PC-9 (cell line): ENCODE measurements around the gene GET3. TPM values are rescaled to one million over a fixed set of nuclear protein-coding genes. Genes with fewer than 3 reads are reported as not detected.
"Not testable (repeated sequence)": the region's sequence is repeated elsewhere in the genome, so short reads cannot be mapped to it uniquely, and the experiment has no call there.

Experiments used
- BruUV-seq: library from RNA; stranded (reverse); fragments of 400-500 nt; replicated peaks from 2 replicates; lab custom pipeline; 2021; lab: Mats Ljungman, UMichigan
- CTCF ChIA-PET: fragments of 300-600 bp; sonication (Branson Sonifier 250); formaldehyde crosslinking; loops from one replicate; lab custom pipeline; 2022; ENCODE audit warnings: antibody characterized with exemption; lab: Charles Lee
- POLR2A ChIA-PET: fragments of 300-600 bp; sonication (Branson Sonifier 250); formaldehyde crosslinking; loops from one replicate; lab custom pipeline; 2022; ENCODE audit warnings: antibody characterized with exemption; ENCODE audit not compliant: unreplicated experiment; lab: Charles Lee
- DNase-seq, 2 experiments: peaks; one replicate each; pipeline versions ENCODE4 v3.0.0 to v3.0.0-alpha.2; 2015 to 2022; ENCODE audit warnings: mixed read lengths in 1 of 2
- H2AFZ ChIP-seq: fragments of 200-600 bp; sonication (generic); 2 replicates; pipeline ENCODE4 v1.8.1; 2017; ENCODE audit warnings: antibody characterized with exemption
- H3F3A ChIP-seq: fragments of 200-600 bp; sonication (generic); 2 replicates; pipeline ENCODE4 v1.8.1; 2017; ENCODE audit warnings: antibody characterized with exemption, mild to moderate bottlenecking, low read depth; ENCODE audit not compliant: insufficient read depth
- H3K27ac ChIP-seq: fragments of 200-600 bp; sonication (generic); 2 replicates; pipeline ENCODE4 v1.6.1; 2016; ENCODE audit warnings: mixed run types
- H3K27me3 ChIP-seq: fragments of 200-600 bp; sonication (generic); 2 replicates; pipeline ENCODE4 v1.6.1; 2016; ENCODE audit warnings: low read depth, mixed run types; ENCODE audit not compliant: insufficient read depth
- H3K36me3 ChIP-seq: fragments of 200-600 bp; sonication (generic); 2 replicates; pipeline ENCODE4 v1.6.1; 2016; ENCODE audit warnings: low read depth, mixed run types
- H3K4me1 ChIP-seq: fragments of 200-600 bp; sonication (generic); replicated peaks from 2 replicates; pipeline ENCODE4 v1.6.1; 2016; ENCODE audit warnings: mixed run types; ENCODE audit not compliant: insufficient read depth
- H3K4me2 ChIP-seq: fragments of 200-600 bp; sonication (generic); 2 replicates; pipeline ENCODE4 v1.6.1; 2017; ENCODE audit warnings: mixed run types
- H3K4me3 ChIP-seq: fragments of 200-600 bp; sonication (generic); 2 replicates; pipeline ENCODE4 v1.6.1; 2016; ENCODE audit warnings: mixed run types
- H3K79me2 ChIP-seq: fragments of 200-600 bp; sonication (generic); 2 replicates; pipeline ENCODE4 v1.6.1; 2017; ENCODE audit warnings: low read depth, mixed run types
- H3K9me2 ChIP-seq: fragments of 200-600 bp; sonication (generic); 2 replicates; pipeline ENCODE4 v1.8.1; 2017; ENCODE audit warnings: mild to moderate bottlenecking; ENCODE audit not compliant: insufficient read depth
- H3K9me3 ChIP-seq: fragments of 200-600 bp; sonication (generic); 2 replicates; pipeline ENCODE4 v1.8.1; 2016; ENCODE audit warnings: low read depth; ENCODE audit not compliant: insufficient read depth
- H4K20me1 ChIP-seq: fragments of 200-600 bp; sonication (generic); 2 replicates; pipeline ENCODE4 v1.8.1; 2017; ENCODE audit not compliant: insufficient read depth
- CTCF ChIP-seq: fragments of 200-600 bp; sonication (generic); conservative IDR thresholded peaks from 2 replicates; pipeline ENCODE4 v1.6.1; 2017; ENCODE audit warnings: mixed run types, antibody characterized with exemption, mild to moderate bottlenecking, moderate library complexity
- EZH2 ChIP-seq: fragments of 200-600 bp; sonication (generic); IDR thresholded peaks from 2 replicates; pipeline ENCODE4 v1.8.0; 2017; ENCODE audit warnings: antibody characterized with exemption, low read depth
- intact Hi-C: fragments of 100-400 bp; cut with micrococcal nuclease; formaldehyde crosslinking; loops from one replicate; pipeline ENCODE4 v1.10.0; 2022; ENCODE audit not compliant: unreplicated experiment
- total RNA-seq: library from RNA; stranded (reverse); gene quantifications from 2 replicates; pipeline ENCODE4 v1.2.3, GENCODE V29; 2021

The GET3 gene
- total RNA-seq, 1 experiment from 2014 or later: 81.9 TPM

GRCh38 chr19:12695514-12695913, 41.8 kb upstream of the GET3 start:
- peaks cover 36% of the 10 kb centered on the region; the same call in 1 of the 2 replicates for H3F3A ChIP-seq
- peaks cover 8% of the 10 kb centered on the region; the same call in 1 of the 2 replicates for H3K4me1 ChIP-seq
- DNase-seq: no peak
- H3K4me2 ChIP-seq: peak overlapping the region; percentile 95
- H4K20me1 ChIP-seq: no peaks in the 10 kb centered on the region
- H3K9me2 ChIP-seq: no peaks in the 10 kb centered on the region
- H3K27ac ChIP-seq: no peak overlapping the region
- intact Hi-C loops: no loop called here
- peaks cover 26% of the 10 kb centered on the region for H3K79me2 ChIP-seq
- TSS peak; percentile 10 for BruUV-seq
- H3K9me3 ChIP-seq: no peaks in the 10 kb centered on the region
- H3K36me3 ChIP-seq: no peaks in the 10 kb centered on the region; the same call in 1 of the 2 replicates
- H2AFZ ChIP-seq: peak overlapping the region; percentile 73
- no peak for TF ChIP-seq CTCF
- TF ChIP-seq EZH2: no peak
- CTCF ChIA-PET: no interaction called here
- POLR2A ChIA-PET: no interaction called here
- H3K4me3 ChIP-seq: peak overlapping the region; percentile 72
- no peaks in the 10 kb centered on the region for H3K27me3 ChIP-seq

- H3K4me1 ChIP-seq: peaks cover 8% of the 10 kb centered on the region; the same call in 1 of the 2 replicates
- POLR2A ChIA-PET: no interaction called here
- peak overlapping the region; percentile 72 for H3K4me3 ChIP-seq
- TF ChIP-seq CTCF (no peak), EZH2 (no peak)
- H3K27me3 ChIP-seq: no peaks in the 10 kb centered on the region
- no peaks in the 10 kb centered on the region for H4K20me1 ChIP-seq
- no peak for DNase-seq
- H3K4me2 ChIP-seq: peak overlapping the region; percentile 95
- CTCF ChIA-PET: no interaction called here
- peaks cover 4% of the 10 kb centered on the region; the same call in 1 of the 2 replicates for H3K36me3 ChIP-seq
- H3K9me3 ChIP-seq: no peaks in the 10 kb centered on the region
- intact Hi-C loops: no loop called here
- BruUV-seq: no TSS peak
- peak overlapping the region; percentile 48; the same call in 1 of the 2 replicates for H3K27ac ChIP-seq
- H3K9me2 ChIP-seq: no peaks in the 10 kb centered on the region
- H2AFZ ChIP-seq: peak overlapping the region; percentile 73
- H3K79me2 ChIP-seq: peaks cover 26% of the 10 kb centered on the region
- H3F3A ChIP-seq: peaks cover 39% of the 10 kb centered on the region
These were observed 41.3 kb upstream of the GET3 start for GRCh38 chr19:12695997-12696365.

- Histone ChIP-seq H3K36me3 (peaks cover 10% of the 10 kb centered on the region; the same call in 1 of the 2 replicates), H3K4me3 (peak within 1 kb of the TSS; percentile 72), H3K9me3 (no peaks in the 10 kb centered on the region), H4K20me1 (0 out of 2 replicates have a peak, but pooled peaks cover 3% of the 10 kb centered on the region), H3K27me3 (no peaks in the 10 kb centered on the region), H2AFZ (peak within 1 kb of the TSS; percentile 73), H3K79me2 (peaks cover 26% of the 10 kb centered on the region), H3K27ac (peak within 1 kb of the TSS; percentile 48), H3F3A (peaks cover 46% of the 10 kb centered on the region), H3K4me2 (peak within 1 kb of the TSS; percentile 95), H3K9me2 (no peaks in the 10 kb centered on the region), H3K4me1 (peaks cover 8% of the 10 kb centered on the region; the same call in 1 of the 2 replicates)
- intact Hi-C loops: no loop called here
- no peak for TF ChIP-seq EZH2
- no peak for TF ChIP-seq CTCF
- peak; percentile 90 to 91 for DNase-seq
- ChIA-PET POLR2A (interaction anchor here (0.7 kb wide), 1 partner anchor 64 kb away, joined by 6 read pairs; no protein-coding TSS in a partner anchor), CTCF (interaction anchor here (0.5 kb wide), 1 partner anchor 276 kb away, joined by 5 read pairs; no protein-coding TSS in a partner anchor)
- BruUV-seq: TSS peak; percentile 96
These were observed 40.6 kb upstream of the GET3 start, which contains the start of gene FBXW9 for GRCh38 chr19:12696366-12697335. Gene FBXW9 (minus strand): TSS chr19:12696631. CDS start chr19:12696581, 50 bp downstream.

- peaks cover 46% of the 10 kb centered on the region for H3F3A ChIP-seq
- H3K27ac ChIP-seq, CTCF ChIA-PET, H4K20me1 ChIP-seq, H3K27me3 ChIP-seq, H3K9me3 ChIP-seq, H3K4me1 ChIP-seq, BruUV-seq, POLR2A ChIA-PET, intact Hi-C loops, H3K9me2 ChIP-seq, H2AFZ ChIP-seq, DNase-seq: not testable (repeated sequence)
- H3K4me3 ChIP-seq: peak overlapping the region; percentile 72; the same call in 1 of the 2 replicates
- peaks cover 26% of the 10 kb centered on the region for H3K79me2 ChIP-seq
- peaks cover 15% of the 10 kb centered on the region; the same call in 1 of the 2 replicates for H3K36me3 ChIP-seq
- H3K4me2 ChIP-seq: peak overlapping the region; percentile 95
These were observed 39.9 kb upstream of the GET3 start for GRCh38 chr19:12697425-12697824.
